Stimulated activated CD4-positive, alpha-beta T cell treated with anti-CD3 and anti-CD28 coated beads, Interleukin-1b, Interleukin-23, amount 100 ng/mL, for 24 hours (primary cell): ENCODE data around the gene TMED1.
"Not testable (repeated sequence)": the region's sequence is repeated elsewhere in the genome, so short reads cannot be mapped to it uniquely, and the experiment has no call there.

Source experiments
- DNase-seq, 4 experiments: peaks; one replicate each; pipeline ENCODE4 v3.0.0-alpha.2; 2020; ENCODE audit warnings: low read depth in 4 of 4, low spot score in 1 of 4

TMED1 gene

GRCh38 chr19:10863107-10863717, 27.2 kb upstream of the TMED1 start:
- DNase-seq, result no peak

DNA sequence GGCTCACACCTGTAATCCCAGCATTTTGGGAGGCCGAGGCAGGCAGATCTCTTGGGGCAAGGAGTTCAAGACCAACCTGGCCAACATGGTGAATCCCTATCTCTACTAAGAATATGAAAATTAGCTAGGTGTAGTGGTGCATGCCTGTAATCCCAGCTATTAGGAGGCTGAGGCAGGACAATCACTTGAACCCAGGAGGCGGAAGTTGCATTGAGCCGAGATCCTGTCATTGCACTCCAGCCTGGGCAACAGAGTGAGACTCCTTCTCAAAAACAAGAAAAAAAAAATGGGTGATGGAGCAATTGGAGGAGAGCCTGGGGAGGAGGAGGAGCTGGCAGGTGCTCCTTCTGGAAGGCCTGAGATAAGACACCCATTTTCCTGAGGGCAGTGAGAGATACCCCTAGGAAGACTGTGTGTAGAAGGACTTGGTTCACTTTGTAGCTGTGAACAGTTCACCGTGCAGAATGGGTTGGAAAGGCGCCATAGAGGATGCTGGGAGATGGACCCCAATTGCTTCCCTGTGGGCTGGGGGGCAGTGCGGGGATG, 26.6 kb upstream of the TMED1 start:
- no peak for DNase-seq

DNA sequence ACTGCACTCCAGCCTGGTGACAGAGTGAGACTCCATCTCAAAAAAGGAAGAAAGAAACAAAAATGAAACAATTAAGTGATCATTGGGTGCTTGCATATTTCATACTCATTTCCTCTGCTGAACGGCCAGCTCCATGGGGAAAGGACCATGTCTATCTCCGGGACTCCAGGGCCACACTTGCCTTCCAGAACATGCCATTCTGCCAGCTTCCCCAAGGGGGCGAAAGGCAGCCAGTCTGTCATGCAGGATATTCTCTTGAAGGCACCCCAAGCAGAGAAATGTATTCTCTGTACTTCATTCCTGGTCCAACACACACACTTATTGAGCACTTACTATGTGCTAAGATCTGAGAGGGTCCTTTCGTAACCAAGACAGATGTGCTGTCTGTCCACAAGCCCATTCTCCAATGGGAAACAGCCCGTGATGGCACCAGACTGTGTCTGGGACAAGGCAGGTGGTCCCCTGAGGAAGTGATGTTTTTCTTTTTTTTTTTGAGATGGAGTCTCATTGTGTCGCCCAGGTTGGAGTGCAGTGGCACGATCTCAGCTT, 25.2 kb upstream of the TMED1 start:
- DNase-seq, result peak in 1 of 4 experiments; percentile 23

DNA sequence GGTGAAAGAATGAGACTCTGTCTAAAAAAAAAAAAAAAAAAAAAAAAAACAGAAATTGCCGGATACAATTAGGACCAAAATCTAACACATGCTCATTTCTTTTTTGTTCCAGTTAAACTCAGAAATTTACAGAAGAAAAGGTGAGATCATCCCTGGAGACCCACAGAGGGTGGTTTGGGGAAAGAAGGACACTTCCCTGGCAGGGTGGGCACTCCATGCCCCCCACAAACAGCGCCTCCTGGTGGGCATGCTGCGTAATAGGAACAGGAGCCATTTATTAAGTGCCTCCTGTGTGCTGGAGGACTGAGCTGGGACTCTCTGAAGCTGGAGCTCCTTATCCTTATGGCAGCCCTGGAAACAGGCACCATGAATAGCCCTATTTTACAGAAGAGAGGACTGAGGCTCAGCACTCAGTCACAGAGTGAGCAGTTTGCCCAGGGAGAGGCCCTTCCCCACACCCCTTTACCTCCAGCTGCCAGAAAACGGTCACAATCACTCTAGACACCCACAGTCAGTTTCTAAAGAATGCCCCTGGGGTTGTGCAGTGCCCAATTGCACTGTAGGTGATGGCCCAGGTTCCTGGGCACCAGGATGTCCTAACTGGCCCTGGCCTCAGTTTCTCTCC, 22.3 kb upstream of the TMED1 start:
- peak in 1 of 4 experiments; percentile 20 for DNase-seq

DNA sequence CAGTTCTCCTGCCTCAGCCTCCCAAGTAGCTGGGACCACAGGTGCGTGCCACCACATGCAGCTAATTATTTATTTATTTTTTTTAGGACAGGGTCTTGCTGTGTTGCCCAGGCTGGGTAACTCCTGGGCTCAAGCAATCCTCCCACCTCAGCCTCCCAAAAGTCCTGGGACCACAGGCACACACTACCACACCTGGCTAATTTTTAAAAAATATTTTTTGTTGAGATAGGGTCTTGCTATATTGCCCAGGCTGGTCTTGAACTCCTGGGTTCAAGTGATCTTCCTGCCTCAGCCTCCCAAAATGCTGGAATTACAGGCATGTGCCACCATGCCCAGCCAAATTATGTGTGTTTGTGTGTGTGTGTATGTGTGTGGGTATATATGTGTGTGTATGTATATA, 20.9 kb upstream of the TMED1 start:
- DNase-seq, result not testable (repeated sequence)

DNA sequence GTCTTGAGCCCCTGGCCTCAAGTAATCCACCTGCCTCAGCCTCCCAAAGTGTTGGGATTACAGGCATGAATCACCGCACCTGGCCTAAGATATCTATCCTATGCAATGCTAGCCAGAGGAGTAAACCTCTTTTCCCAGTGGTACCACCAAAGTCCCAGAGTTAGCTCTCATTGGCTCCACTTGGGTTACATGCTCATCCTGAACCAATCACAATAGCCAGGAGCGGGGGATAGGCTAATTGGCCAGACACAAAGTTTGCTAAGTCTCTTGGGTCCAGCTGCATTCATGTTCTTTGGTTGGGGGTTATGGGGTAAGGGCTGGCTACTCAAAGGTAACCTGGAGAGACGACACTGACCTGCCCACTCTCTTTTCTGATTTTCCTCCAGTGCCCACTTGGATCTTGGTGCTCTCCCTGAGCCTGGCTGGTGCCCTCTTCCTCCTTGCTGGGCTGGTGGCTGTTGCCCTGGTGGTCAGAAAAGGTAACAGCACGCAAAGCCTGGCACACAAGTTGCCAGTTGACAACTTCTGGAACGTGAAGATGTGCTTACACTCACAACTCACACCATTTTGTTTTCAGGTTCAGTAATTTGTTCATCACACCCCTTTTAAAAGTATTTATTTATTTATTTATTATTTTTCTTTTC, 20.0 kb upstream of the TMED1 start:
- DNase-seq, result no peak

- no peak for DNase-seq
Measured at GRCh38 chr19:10854350-10855089, 18.5 kb upstream of the TMED1 start.

DNA sequence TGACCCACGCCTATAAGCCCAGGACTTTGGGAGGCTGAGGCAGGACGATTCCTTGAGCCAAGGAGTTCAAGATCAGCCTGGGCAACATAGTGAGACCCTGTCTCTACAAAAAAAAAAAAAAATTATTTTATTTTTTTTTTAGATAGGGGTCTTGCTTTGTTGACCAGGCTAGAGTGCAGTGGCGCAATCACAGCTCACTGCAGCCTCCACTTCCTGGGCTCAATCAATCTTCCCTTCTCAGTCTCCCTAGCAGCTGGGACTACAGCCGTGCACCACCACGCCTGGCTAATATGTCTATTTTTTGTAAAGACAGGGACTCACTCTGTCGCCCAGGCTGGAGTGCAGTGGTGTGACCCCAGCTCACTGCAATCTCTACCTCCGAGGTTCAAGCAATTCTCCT, 16.9 kb upstream of the TMED1 start:
- DNase-seq, result no peak

GRCh38 chr19:10852098-10852800, 16.2 kb upstream of the TMED1 start:
- DNase-seq, result no peak

DNA sequence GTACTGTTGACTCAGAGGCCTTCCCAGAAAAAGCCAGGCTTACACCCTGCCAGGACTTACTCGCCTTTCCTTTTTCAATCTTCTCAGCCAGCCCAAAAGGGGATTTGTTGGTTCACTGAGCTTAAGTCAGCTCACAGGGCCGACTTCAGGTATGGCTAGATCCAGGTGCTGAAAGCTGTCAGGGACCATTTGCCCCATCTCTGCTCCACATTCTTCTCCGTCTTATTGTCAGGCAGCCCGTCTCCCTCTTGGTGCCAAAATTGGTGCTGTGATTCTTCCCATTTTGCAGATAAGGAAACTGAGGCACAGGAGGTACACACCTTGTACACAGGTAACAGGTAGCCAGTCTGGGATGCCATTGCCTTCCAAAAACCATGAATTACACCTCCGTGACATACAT, 14.6 kb upstream of the TMED1 start:
- DNase-seq, result no peak

- no peak for DNase-seq
Measured at GRCh38 chr19:10848230-10848856, 12.3 kb upstream of the TMED1 start, which contains the start of gene C19orf38. TSS of gene C19orf38 (plus strand) at chr19:10848415. CDS start at chr19:10848509, 94 bp downstream.

- DNase-seq, result no peak
Measured at GRCh38 chr19:10846500-10847202, 10.6 kb upstream of the TMED1 start.

DNA sequence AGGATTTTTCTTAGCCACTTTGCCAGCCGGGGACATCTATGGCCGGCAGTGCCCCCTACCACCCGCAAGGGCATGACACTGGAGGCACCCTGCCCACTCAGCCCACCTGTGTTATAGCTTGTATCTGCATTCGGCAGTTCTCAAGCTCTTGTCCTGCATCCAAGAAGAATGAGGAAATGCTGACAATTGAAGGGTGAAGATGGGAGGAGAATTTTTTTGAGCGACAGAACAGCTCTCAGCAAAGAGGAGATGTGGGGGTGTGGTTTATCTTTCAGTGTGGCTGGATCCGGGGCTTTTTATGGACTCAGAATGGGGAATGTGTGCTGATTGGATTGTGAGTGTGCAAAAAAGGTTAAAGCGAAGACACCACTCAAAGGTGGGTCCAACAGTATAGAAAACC, 6.8 kb upstream of the TMED1 start:
- no peak for DNase-seq

DNA sequence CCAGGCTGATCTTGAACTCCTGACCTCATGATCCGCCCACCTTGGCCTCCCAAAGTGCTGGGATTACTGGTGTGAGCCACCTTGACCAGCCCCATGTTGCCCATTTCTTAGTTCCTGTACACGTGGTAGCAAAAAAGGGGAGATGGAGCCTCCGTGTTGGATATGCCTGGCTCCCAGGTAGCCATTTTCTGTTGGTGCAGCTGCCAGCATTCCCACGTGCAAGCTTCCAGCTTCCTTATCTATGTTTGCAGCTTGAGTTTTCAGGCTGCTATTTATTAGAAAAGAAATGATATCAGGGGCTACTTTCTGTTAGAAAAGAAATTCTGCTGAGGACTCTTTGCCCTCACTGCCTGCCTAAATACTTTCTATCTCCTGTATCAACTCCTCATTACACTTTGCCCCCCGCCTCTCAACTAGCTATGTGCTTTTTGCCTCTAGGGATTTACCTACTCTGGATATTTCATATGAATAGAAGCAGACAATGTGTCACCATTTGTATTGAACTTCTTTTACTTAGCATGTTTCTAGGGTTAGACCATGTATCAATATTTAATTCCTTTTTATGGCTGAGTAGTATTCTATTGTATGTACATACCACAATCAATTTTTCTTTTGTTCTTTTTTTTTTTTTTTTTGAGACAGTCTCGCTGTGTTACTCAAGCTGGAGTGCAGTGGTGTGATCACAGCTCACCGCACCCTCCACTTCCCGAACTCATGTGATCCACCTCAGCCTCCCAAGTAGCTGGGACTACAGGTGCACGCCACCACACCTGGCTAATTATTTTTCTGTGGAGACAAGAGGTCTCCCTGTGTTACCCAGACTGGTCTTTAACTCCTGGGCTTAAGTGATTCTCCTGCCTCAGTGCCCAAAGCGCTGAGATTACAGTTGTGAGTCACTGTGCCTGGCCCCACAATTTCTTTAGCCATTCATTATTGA, 3.4 kb upstream of the TMED1 start:
- no peak for DNase-seq

GRCh38 chr19:10838377-10838776, 2.4 kb upstream of the TMED1 start:
- DNase-seq, result no peak

DNA sequence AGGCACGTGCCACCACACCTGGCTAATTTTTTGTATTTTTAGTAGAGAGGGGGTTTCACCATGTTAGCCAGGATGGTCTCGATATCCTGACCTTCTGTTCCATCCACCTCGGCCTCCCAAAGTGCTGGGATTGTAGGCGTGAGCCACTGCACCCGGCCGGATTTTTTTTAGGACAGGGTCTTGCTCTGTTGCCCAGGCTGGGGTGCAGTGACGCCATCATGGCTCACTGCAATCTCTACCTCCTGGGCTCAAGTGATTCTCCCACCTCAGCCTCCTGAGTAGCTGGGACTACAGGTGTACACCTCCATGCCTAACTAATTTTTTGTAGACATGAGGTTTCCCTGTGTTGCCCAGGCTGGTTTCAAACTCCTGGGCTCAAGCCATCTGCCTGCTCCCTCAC, 1.6 kb upstream of the TMED1 start:
- DNase-seq, result not testable (repeated sequence)

DNA sequence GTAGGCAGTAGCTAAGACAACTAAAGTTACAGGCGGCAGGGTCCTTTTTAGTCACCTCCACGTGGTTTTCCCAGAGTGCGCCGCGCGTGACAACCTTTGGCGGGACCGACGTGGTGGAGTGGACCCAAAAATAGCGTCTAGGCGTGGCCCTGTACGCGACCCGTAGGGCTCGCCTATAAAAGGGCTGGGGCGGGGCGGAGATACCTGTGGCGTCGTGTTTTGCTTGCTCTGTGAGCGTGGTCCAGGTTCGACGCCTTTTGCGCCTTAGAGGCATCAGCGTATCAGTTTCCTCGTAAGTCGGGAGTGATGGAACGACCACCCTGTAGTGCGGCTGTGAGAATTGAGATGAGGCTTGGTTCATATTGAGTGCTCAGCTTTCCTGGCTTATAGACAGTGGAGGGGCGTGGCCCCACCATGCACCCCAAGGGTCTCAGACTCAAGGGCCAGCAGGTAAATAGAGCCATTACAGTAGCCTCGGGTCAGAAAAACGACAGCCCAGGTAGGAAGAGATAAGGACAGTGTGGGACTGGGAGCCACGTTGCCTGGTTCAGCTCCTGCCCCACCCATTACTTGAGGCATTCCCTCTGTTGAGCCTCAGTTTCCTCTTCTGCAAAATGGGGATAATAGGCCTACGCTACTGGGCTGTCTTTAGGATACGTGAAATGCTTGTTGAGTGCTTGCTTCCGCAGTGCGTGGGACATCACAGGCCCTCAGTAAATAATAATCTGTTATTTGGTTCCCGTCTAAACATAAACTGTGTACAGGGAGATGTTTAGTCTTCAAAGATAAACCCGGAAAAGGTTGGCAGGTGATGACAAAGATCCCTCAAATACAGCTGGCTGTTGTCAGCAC, 693 bp upstream of the TMED1 start:
- DNase-seq, result peak; percentile 54 to 78 (median 67)
